ENCODE measurements around the gene ACO2.

DNA sequence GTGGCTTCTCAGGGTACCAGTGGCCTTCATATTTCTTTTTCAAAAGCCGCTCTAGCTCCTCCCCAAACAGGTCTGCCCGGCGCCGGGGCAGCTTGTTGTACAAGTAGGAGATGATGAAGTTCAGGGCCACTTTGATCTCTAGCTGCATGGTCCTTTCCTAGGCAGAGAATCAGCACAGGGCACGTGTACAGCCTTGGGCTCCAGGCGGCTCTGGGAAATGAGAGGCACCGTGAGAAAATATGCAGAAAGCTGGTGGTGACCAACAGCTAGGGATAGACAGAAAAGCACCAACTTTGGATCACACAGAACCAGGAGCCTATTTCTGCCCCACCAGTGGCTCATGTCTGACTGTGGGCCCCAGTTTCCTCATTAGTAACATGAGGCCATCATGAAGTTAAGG lies 31.7 kb upstream of the ACO2 start:
- no peak for TF ChIP-seq POLR2A (IDR thresholded peaks at IDR 0.05)
- TF ChIP-seq, protein P1, sequence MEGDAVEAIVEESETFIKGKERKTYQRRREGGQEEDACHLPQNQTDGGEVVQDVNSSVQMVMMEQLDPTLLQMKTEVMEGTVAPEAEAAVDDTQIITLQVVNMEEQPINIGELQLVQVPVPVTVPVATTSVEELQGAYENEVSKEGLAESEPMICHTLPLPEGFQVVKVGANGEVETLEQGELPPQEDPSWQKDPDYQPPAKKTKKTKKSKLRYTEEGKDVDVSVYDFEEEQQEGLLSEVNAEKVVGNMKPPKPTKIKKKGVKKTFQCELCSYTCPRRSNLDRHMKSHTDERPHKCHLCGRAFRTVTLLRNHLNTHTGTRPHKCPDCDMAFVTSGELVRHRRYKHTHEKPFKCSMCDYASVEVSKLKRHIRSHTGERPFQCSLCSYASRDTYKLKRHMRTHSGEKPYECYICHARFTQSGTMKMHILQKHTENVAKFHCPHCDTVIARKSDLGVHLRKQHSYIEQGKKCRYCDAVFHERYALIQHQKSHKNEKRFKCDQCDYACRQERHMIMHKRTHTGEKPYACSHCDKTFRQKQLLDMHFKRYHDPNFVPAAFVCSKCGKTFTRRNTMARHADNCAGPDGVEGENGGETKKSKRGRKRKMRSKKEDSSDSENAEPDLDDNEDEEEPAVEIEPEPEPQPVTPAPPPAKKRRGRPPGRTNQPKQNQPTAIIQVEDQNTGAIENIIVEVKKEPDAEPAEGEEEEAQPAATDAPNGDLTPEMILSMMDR (IDR thresholded peaks at IDR 0.05): no peak
